GM13977 (cell line): ENCODE data around the gene DTX1.
A peak's percentile ranks its signal among the peaks of the same experiment; 100 is the strongest.

Source experiments
- DNase-seq: peaks from one replicate; pipeline ENCODE4 v3.0.0; 2012; ENCODE audit warnings: low spot score
- CTCF ChIP-seq: IDR thresholded peaks from 2 replicates; pipeline ENCODE4 v1.5.1; 2012; ENCODE audit warnings: mild to moderate bottlenecking, control low read depth; ENCODE audit not compliant: insufficient read depth; ENCODE audit errors: extremely low read depth, missing control alignments
- in situ Hi-C: fragments of 300-500 bp; cut with MboI; formaldehyde crosslinking; loops from one replicate; pipeline ENCODE4 v1.12.0; 2022; ENCODE audit warnings: low sequenced_read_pairs, low pct_unique_long_range_greater_than_20kb, mixed read lengths, inconsistent platforms; ENCODE audit not compliant: unreplicated experiment

The DTX1 gene

GRCh38 chr12:113135178-113136127 is 78.9 kb downstream of the DTX1 start, which contains the start of gene RASAL1:
Gene RASAL1, minus strand, starts transcription at chr12:113135761. Its CDS starts 299 bp downstream, at chr12:113135462.
- in situ Hi-C loops: no loop called here
- TF ChIP-seq CTCF: peak; percentile 76
- peak; percentile 88 for DNase-seq

- no peak for DNase-seq
- in situ Hi-C loops: no loop called here
Measured at GRCh38 chr12:113136128-113136989, 79.8 kb downstream of the DTX1 start.

GRCh38 chr12:113136990-113137511 is 80.5 kb downstream of the DTX1 start:
- in situ Hi-C loops: no loop called here
- DNase-seq: no peak
- TF ChIP-seq CTCF: no peak

More at GRCh38 chr12:113136128-113136989, 79.8 kb downstream of the DTX1 start:
- no peak for TF ChIP-seq CTCF

- in situ Hi-C loops: no loop called here
- DNase-seq: no peak
Measured at GRCh38 chr12:113137861-113138783, 81.6 kb downstream of the DTX1 start.

GRCh38 chr12:113138826-113139225 is 82.3 kb downstream of the DTX1 start:
- in situ Hi-C loops: no loop called here
- no peak for DNase-seq
- no peak for TF ChIP-seq CTCF

More at GRCh38 chr12:113137861-113138783, 81.6 kb downstream of the DTX1 start:
- no peak for TF ChIP-seq CTCF
